NCI-H446 treated with DMSO at 0.1 percent for 48 hours (cell line): ENCODE measurements around the gene TBC1D25.
"Not testable (repeated sequence)": the region's sequence is repeated elsewhere in the genome, so short reads cannot be mapped to it uniquely, and the experiment has no call there.

ENCODE experiments used
- DNase-seq: peaks from one replicate; lab custom pipeline; 2025; lab: John Stamatoyannopoulos, UW

The TBC1D25 gene

DNA sequence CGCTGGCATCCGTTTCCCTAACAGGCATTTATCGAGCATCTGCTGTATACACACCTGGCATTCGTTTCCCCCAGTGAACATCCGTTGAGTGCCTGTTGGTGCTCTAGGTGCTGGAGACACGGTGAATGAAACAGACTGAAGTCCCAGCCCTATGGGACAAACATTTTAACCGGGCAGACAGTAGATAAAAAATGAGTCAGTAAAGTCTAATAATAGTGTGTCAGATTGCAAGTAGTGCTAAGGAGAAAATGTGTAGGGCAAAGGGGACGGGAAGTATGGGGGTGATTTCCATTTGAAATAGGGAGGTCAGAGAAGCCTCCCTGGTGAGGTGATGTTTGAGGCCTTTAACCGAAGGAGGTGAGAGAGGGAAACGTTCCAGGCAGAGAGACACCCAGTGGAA, 23.2 kb upstream of the TBC1D25 start:
- DNase-seq: no peak

DNA sequence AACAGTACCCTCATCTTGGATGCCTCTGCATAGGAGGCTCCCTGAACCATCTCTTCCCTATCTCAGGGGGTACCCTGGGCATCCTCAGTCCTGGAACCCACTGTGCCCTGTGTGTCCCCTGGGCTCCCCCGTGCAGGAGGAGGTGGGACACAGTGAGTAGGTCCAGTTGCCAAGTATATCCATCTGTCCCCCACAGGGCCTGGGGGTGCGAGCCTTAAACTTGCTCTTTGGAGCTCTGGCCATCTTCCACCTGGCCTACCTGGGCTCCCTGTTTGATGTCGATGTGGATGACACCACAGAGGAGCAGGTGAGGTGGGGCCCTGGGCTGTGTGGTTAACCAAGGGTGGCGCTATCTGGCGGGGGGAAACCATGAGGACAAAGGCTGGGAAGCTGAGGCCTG, 22.5 kb upstream of the TBC1D25 start:
- DNase-seq: no peak

DNA sequence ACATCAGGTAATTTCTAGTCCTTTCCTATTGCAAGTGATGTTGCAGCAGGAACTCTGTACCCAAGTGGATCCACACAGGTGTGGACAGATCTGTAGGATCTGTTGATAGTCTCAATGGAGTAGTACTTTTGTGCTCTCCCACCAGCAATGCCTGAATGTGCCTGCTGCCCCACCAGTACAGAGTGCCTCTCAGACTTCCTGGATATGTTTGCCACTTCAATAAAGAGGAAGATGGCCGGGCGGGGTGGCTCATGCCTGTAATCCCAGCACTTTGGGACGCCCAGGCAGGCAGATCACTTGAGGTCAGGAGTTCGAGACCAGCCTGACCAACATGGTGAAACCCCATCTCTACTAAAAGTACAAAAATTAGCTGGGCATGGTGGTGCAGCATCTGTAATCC, 20.0 kb upstream of the TBC1D25 start:
- not testable (repeated sequence) for DNase-seq

DNA sequence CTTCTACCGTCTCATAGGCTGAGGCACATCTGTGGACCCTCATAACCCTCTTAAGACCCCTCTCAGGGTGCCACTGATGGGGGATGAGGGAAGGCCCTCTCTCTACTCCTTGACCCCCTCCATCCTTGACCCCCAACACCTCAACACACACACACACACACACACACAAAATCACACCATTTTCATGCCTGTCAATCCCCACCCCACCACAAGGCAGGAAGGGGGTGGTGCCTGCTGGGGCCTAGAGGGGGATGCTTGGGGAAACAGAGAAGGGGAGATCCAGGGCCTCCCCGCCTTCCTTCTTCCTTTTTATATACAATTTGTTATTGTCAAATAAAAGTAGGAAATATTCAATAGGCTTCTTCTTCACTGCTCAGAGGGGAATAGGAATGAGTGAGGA, 19.1 kb upstream of the TBC1D25 start:
- DNase-seq: no peak

DNA sequence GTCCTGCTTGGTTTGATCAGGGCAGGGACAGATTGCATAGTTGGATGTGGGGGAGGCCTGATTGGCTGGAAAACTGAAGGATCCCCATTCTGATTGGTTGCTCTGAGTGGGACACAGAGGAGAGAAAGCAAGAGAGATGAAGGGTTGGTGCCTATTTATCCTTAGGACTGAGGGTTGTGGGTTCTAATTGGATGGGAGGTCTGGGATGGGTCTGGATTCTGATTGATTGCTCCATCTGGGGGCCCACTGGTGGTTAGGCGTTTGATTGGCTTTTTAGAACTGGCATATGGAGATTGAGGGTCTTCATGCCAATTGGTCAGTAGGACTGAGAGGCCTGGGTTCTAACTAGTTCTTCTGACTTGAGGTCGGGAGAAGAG, 18.6 kb upstream of the TBC1D25 start:
- no peak for DNase-seq

DNA sequence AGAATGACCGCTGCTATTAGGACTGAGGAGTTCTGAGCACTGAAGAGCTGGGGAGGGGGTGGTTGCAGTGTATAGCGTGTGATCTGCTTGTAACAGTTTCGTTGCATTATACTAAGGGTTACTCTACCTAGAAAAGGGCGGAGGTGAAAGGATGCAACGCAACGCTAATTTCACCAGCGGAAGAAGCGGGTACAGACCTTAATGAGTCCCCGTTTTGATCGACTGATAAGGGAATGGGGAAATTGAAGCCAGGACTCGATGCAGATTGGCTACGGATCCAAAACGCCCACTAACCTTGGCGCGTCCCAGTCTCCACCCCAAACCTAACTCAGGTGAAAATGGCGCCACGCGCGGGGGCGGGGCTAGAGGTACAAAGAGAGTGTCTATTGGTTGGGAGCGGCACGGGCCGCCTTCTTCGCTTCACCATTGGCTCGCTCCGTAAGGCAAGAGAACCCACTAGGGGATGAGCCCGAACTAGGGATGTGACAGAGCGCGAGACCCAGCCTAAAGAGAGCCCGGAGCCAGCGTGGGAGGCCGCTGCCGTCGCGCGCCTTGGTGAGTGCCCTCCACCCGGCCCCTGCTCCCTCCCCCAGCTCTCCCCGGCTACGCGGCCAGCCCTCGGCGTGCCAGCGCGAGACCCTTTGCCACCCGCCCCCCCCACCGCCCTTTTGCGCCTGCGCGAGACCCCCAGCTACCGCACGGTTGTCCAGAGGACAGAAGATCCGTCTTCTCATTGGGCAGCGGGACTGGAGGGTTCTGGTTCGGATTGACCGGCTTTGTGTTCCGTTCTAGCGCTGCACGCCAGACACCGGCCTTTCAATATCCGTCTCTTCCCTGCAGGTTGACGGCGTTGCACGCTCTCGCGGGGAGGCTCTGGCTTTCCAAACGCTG, 17.9 kb upstream of the TBC1D25 start, which contains the start of gene EBP:
Gene EBP, plus strand, starts transcription at position 456 of the 891 bp plus-strand sequence. CDS start 1,964 bp downstream, outside the sequence.
- DNase-seq: peak; percentile 86

DNA sequence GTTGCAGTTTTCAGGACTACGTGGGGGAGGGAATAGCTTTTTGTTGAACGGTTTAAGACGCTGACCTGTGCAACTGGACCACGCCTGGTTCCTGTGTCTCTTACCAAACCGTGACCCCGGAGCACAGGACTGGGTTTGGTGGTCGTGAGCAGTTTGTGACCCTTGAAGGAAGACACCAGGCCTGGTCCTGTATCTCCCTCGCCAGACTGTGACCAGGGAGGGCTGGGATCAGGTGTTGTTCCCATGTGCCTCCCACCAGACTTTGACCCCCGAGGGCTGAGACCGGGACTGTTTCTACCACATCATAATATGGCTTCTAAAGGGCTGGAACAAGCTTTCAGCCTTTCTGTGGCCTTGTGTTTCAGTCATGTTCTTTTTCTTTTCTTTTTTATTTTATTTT, 17.2 kb upstream of the TBC1D25 start:
- no peak for DNase-seq

DNA sequence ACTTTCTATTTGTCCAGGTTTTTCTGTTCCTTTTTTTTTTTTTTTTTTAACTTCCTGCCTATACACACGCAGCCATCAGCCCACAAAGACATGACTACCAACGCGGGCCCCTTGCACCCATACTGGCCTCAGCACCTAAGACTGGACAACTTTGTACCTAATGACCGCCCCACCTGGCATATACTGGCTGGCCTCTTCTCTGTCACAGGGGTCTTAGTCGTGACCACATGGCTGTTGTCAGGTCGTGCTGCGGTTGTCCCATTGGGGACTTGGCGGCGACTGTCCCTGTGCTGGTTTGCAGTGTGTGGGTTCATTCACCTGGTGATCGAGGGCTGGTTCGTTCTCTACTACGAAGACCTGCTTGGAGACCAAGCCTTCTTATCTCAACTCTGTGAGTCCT, 15.8 kb upstream of the TBC1D25 start:
- no peak for DNase-seq

DNA sequence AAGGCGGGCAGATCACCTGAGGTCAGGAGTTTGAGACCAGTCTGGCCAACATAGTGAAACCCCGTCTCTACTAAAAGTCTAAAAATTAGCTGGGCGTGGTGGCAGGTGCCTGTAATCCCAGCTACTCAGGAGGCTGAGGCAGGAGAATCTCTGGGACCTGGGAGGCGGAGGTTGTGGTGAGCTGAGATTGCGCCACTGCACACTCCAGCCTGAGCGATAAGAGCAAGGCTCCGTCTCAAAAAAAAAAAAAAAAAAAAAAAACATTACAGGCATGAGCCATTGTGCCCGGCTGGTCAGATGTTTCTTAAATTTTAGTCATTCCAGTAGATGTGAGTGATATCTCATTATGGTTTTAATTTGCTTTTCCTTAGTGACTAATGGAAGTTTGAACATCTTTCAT, 13.7 kb upstream of the TBC1D25 start:
- not testable (repeated sequence) for DNase-seq

DNA sequence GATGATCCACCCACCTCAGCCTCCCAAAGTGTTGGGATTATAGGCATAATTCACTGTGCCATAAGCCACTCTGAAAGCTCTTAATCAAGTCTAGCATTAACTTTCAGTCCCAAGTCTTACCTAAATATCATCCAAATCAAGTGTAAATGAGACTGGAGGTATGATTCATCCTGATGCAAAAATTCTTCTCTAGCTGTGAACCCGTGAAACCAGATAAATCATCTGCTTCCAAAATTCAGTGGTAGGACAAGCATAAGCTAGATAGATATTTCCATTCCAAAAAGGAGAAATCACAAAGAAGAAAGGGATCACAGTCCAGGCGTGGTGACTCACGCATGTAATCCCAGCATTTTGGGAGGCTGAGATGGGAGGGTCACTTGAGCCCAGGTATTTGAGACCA, 8.8 kb upstream of the TBC1D25 start:
- no peak for DNase-seq

DNA sequence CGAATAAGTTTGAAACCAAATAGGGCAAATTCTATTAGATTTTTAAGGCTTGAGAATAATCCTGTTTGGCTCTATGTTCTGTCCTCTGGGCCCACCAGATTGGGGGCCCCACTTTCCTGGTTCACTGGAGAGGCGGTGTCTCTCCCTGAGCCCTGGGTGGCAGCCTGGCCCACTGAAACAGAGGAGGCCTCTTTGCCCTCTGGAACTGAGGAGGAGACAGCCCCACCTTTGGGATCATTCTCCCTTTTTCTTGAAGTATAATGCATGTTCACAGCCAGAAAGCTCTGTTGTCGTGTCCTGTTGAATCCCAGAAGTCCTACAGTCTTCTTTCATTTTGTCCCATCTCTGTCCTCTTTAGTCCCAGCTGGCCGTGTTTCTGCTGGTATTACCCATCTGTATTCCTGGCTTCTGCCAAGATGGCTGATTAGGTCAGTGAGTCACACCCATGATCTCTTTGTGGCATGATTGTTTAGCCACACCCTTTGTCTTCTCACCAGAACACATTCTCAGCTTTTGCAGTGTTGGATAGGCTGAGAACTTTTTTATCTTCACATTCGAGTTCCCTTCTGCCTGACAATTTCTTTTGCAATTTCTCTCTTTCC, 8.1 kb upstream of the TBC1D25 start:
- DNase-seq: no peak

DNA sequence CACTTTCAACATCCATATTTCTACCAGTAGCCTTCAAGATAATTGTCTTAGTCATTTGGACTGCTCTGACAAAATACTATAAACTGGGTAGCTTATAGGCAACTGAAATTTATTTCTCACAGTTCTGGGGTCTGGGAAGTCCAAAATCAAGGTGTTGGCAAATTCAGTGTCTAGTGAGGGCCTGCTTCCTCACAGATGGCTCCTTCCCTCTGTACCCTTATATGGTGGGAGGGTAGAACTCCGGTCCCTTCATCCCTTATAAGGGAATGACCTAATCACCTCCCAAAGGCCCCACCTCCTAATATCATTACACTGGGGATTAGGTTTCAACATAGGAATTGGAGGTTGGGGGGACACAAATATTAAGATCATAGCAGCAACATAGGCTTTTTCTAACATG, 7.4 kb upstream of the TBC1D25 start:
- DNase-seq: no peak

DNA sequence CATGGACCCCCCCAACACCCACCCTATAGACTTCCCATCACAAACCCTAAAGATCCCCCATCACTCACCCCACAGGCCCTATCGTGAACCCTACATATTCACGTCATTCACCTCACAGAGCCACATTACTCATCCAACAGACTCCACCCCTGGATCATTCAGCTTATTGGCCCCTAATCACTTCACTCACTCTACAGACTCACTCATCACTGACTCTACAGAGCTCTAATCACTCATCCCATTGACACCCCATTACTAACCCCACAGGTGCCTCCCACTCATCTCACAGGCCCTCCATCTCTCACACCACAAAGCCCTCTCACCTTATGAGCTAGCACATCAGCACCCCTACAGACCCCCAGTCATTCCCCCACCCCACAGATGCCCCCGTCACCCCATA, 6.3 kb upstream of the TBC1D25 start:
- DNase-seq: no peak

DNA sequence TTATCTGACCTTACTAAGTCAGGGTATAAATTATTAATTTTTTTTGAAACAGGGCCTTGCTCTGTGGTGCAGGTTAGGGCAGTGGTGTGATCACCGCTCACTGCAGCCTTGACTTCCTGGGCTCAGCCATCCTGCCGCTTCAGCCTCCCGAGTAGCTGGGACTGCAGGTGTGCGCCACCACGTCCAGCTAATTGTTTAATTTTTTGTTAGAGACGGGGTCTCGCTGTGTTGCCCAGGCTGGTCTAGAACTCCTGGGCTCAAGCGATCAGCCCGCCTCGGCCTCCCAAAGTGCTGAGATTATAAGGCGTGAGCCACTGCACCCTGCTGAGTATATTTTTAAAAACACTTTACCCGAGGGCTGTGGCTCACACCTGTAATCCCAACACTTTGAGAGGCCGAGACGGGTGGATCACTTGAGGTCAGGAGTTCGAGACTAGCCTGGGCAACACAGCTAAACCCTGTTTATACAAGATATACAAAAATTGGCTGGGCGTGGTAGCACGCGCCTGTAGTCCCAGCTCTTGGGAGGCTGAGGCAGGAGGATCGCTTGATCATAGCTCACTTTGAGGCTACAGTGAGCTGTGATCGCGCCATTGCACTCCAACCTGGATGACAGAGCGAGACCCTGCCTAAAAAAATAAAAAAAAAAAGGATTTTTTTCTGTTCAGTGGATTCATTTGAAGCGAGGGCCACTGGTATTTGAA, 721 bp upstream of the TBC1D25 start:
- no peak for DNase-seq

DNA sequence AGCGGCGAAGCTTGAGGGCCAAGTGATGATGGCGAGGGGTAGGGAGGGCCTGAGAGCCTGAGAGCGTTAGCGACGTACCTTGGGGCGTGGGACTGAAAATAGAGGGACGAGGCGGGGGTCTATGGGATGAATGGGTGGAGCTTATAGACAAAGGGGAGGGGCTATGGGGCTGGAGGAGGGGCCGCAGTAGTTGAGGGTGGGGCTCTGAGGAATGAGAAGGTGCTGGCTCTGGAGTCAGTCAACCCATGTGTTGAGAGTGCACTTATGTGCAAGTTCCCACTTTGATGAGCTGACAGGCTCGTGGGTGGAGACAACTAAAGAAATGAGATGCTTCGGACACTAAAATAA, 488 bp downstream of the TBC1D25 start:
- DNase-seq: no peak

DNA sequence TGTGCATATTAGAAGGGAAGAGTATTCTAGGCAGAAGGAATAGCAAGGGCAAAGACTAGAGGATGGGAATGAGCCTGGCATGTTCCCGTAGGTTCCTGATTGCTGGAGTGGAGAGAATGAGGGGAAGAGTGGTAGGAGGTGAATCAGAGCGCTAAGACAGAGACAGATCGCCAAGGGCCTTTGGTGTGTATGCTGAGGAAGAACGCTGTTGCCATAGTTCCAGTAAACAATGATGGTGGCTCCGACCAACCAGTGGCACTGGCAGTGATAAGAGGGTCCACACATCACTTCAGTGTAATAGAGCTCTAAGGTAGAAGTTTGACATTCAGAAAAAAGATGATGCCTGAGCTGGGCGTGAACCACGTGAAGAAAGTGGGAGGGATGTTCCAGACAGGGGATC, 966 bp downstream of the TBC1D25 start:
- no peak for DNase-seq

DNA sequence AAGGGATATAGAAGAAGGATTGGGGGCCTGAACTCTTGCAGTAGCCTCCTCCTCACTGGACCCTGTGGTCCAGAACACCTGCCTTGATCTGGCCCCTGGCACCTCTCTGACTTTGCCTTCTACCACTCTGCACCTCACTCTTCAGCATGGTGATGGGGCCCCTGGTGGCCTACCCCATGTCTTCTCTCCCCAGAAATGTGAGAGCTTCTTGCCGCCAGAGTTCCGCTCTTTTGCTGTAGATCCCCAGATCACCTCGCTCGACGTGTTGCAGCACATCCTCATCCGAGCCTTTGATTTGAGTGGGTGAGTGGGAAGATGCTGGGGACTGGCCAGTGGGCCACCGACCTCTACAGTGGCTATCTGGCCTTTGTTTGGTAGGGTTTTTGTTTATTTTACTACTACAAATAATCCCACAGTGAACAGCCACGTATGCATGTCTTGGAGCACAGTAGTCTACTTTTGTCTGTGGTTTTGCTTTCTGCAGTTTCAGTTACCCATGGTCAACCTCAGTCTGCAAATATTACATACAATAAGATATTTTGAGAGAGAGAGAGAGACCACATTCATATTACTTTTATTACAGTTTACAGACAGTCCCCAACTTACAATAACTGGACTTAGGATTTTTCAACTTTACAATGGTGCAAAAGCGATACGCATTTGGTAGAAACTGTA, 1.8 kb downstream of the TBC1D25 start:
- DNase-seq: no peak

DNA sequence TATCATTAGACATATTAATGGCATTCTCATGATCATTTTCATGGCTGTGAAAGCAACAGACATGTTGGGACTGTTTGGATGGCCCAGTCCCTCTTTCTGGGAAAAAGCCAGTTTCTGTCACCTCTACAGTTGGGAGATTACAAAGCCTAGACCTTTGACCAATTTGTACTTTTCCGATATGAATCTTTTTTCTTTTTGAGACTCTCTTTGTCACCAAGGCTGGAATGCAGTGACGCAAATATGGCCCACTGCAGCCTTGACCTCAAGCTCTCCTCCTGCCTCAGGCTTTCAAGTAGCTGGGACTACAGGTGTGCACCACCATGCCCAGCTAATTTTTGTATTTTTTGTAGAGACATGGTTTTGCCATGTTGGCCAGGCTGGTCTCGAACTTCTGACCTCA, 9.4 kb downstream of the TBC1D25 start:
- no peak for DNase-seq

DNA sequence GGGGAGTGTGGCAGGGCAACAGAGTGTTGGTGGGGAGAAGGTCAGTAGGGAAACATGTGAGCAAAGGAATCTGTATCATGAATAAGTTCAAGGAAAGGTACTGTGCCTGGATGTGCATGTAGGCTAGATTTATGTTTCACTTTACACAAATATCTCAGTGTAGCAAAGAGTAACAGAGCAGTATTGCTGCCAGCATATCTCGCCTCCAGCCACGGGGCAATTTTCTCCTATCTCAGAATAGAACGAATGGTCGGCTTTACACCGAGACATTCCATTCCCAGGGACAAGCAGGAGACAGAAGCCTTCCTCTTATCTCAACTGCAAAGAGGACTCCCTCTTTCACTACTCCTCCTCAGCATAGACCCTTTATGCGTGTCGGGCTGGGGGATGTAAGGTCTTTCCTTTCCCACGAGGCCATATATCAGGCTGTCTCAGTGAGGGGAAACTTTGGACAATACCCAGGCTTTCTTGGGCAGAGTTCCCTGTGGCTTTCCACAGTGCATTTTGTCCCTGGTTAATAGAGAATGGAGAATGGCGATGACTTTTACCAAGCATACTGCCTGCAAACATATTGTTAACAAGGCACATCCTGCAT, 16.3 kb downstream of the TBC1D25 start:
- DNase-seq: not testable (repeated sequence)

DNA sequence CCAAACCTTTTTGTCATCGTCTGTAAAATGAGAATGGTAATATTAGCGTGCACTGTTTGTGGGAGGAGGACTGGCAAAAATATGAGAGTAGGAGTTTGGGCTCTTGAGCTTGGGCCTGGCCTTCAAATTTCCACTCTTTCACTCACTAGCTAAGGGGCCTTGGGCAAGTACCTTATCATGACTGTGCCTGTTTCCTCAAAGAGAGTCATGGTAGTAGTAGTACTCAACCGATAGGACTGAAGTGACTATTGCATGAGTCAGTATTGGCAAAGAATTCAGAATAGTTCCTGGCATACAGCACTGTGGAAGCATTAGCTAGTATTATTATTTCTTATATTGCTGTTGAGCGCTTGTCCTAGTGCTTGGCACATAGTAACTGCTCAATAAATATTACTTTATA, 18.8 kb downstream of the TBC1D25 start:
- DNase-seq: no peak

DNA sequence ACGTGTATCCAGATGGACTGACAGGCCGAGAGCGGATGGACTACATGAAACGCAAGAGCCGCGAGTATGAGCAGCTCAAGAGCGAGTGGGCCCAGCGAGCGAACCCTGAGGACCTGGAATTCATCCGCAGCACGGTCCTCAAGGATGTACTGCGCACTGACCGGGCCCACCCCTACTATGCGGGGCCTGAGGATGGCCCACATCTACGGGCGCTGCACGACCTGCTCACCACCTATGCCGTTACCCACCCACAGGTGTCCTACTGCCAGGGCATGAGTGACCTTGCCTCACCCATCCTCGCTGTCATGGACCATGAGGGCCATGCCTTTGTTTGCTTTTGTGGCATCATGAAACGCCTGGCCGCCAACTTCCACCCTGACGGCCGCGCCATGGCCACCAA, 20.1 kb downstream of the TBC1D25 start:
- DNase-seq: no peak

DNA sequence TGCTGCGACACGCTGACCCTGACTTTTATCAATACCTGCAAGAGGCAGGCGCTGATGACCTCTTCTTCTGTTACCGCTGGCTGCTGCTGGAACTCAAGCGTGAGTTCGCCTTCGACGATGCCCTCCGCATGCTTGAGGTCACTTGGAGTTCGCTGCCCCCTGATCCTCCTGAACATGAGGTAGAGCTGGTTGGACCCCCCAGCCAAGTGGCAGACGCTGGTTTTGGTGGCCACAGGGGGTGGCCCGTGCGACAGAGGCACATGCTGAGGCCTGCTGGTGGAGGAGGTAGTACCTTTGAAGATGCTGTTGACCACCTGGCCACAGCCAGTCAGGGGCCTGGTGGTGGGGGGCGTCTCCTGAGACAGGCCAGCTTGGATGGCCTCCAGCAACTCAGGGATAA, 20.5 kb downstream of the TBC1D25 start:
- no peak for DNase-seq
